SJSA1 (cell line): ENCODE data around the gene TMEM225. TPM values are rescaled to one million over a fixed set of nuclear protein-coding genes. Genes with fewer than 3 reads are reported as not detected.

Experiments
- DNase-seq, 2 experiments: peaks; one replicate each; pipeline ENCODE4 v3.0.0-alpha.2; 2015 to 2020; ENCODE audit warnings: low spot score in 2 of 2, low read depth in 1 of 2
- H3K27ac ChIP-seq: fragments of 250-450 bp; sonication (Bioruptor Pico); 2 replicates; pipeline ENCODE4 v1.5.1; 2020; ENCODE audit warnings: mild to moderate bottlenecking, moderate library complexity
- H3K27me3 ChIP-seq: fragments of 250-450 bp; sonication (Bioruptor Pico); replicated peaks from 2 replicates; pipeline ENCODE4 v1.5.1; 2020; ENCODE audit warnings: mild to moderate bottlenecking, moderate library complexity
- H3K36me3 ChIP-seq: fragments of 250-450 bp; sonication (Bioruptor Pico); 2 replicates; pipeline ENCODE4 v1.5.1; 2020; ENCODE audit warnings: mild to moderate bottlenecking
- H3K4me1 ChIP-seq: fragments of 250-450 bp; sonication (Bioruptor Pico); replicated peaks from 2 replicates; pipeline ENCODE4 v1.6.1; 2021; ENCODE audit warnings: mild to moderate bottlenecking
- H3K4me3 ChIP-seq: fragments of 250-450 bp; sonication (Bioruptor Pico); 2 replicates; pipeline ENCODE4 v1.5.1; 2020; ENCODE audit warnings: mild to moderate bottlenecking
- H3K9me3 ChIP-seq: fragments of 250-450 bp; sonication (Bioruptor Pico); replicated peaks from 2 replicates; pipeline ENCODE4 v1.5.1; 2020; ENCODE audit warnings: mild to moderate bottlenecking
- total RNA-seq: library from RNA; depleted of rRNA; stranded (reverse); fragments of >200 nt; shearing (Covaris generic); gene quantifications from 2 replicates; pipeline ENCODE4 v1.2.3, GENCODE V29; 2014; rRNA removed

Gene TMEM225
- total RNA-seq, 1 experiment from 2014 or later, result not detected

- Histone ChIP-seq H3K27ac (no peak overlapping the region), H3K4me1 (no peaks in the 10 kb centered on the region), H3K27me3 (no peaks in the 10 kb centered on the region), H3K36me3 (no peaks in the 10 kb centered on the region), H3K9me3 (no peaks in the 10 kb centered on the region), H3K4me3 (no peak overlapping the region)
- no peak for DNase-seq
These were observed 33.1 kb downstream of the TMEM225 start for GRCh38 chr11:123852321-123852720.

GRCh38 chr11:123851110-123851509, 34.4 kb downstream of the TMEM225 start:
- H3K4me1 ChIP-seq, result no peaks in the 10 kb centered on the region
- no peaks in the 10 kb centered on the region for H3K36me3 ChIP-seq
- H3K27ac ChIP-seq, result no peak overlapping the region
- DNase-seq, result no peak
- H3K4me3 ChIP-seq, result no peak overlapping the region
- no peaks in the 10 kb centered on the region for H3K9me3 ChIP-seq
- no peaks in the 10 kb centered on the region for H3K27me3 ChIP-seq

GRCh38 chr11:123841174-123841573, 44.3 kb downstream of the TMEM225 start:
- no peak overlapping the region for H3K4me3 ChIP-seq
- no peaks in the 10 kb centered on the region for H3K27me3 ChIP-seq
- DNase-seq, result no peak

GRCh38 chr11:123839131-123839530, 46.3 kb downstream of the TMEM225 start:
- no peak overlapping the region for H3K27ac ChIP-seq
- no peaks in the 10 kb centered on the region for H3K9me3 ChIP-seq
- no peak for DNase-seq
- no peaks in the 10 kb centered on the region for H3K27me3 ChIP-seq
- H3K4me3 ChIP-seq, result no peak overlapping the region
- H3K36me3 ChIP-seq, result no peaks in the 10 kb centered on the region
- no peaks in the 10 kb centered on the region for H3K4me1 ChIP-seq

More at GRCh38 chr11:123841174-123841573, 44.3 kb downstream of the TMEM225 start:
- Histone ChIP-seq H3K4me1 (no peaks in the 10 kb centered on the region), H3K9me3 (no peaks in the 10 kb centered on the region), H3K36me3 (no peaks in the 10 kb centered on the region), H3K27ac (no peak overlapping the region)

- Histone ChIP-seq H3K27ac (no peak overlapping the region), H3K9me3 (no peaks in the 10 kb centered on the region), H3K27me3 (no peaks in the 10 kb centered on the region), H3K4me3 (no peak overlapping the region), H3K4me1 (no peaks in the 10 kb centered on the region), H3K36me3 (no peaks in the 10 kb centered on the region)
- no peak for DNase-seq
These were observed 46.8 kb downstream of the TMEM225 start for GRCh38 chr11:123838659-123839058.

GRCh38 chr11:123838199-123838598, 47.3 kb downstream of the TMEM225 start:
- no peak overlapping the region for H3K4me3 ChIP-seq
- no peaks in the 10 kb centered on the region for H3K9me3 ChIP-seq
- no peaks in the 10 kb centered on the region for H3K36me3 ChIP-seq
- no peak overlapping the region for H3K27ac ChIP-seq
- no peaks in the 10 kb centered on the region for H3K27me3 ChIP-seq
- no peak for DNase-seq
- H3K4me1 ChIP-seq, result no peaks in the 10 kb centered on the region

- Histone ChIP-seq H3K27ac (no peak overlapping the region), H3K4me3 (no peak overlapping the region), H3K27me3 (no peaks in the 10 kb centered on the region), H3K36me3 (no peaks in the 10 kb centered on the region), H3K9me3 (no peaks in the 10 kb centered on the region), H3K4me1 (no peaks in the 10 kb centered on the region)
- no peak for DNase-seq
These were observed 52.4 kb downstream of the TMEM225 start for GRCh38 chr11:123833095-123833494.

Other genes starting within 250 kb of the TMEM225 start
- gene SCN3B, start 231.0 kb downstream of the TMEM225 start, total RNA-seq, result 0.18 TPM in 1 of 2 replicates, not detected in the other
- gene ZNF202, start 144.0 kb downstream of the TMEM225 start, total RNA-seq, result 1.6 and 6.6 TPM in 2 replicates
- not detected in 2 replicates for gene OR6X1, start 131.2 kb downstream of the TMEM225 start, total RNA-seq
- gene OR6M1, start 79.3 kb downstream of the TMEM225 start, total RNA-seq, result not detected in 2 replicates
- gene OR8D4, start 16.5 kb upstream of the TMEM225 start, total RNA-seq, result not detected in 2 replicates
- gene OR4D5, start 53.9 kb upstream of the TMEM225 start, total RNA-seq, result not detected in 2 replicates
- gene OR6T1, start 58.2 kb upstream of the TMEM225 start, total RNA-seq, result not detected in 2 replicates
- not detected in 2 replicates for gene OR10S1, start 92.1 kb upstream of the TMEM225 start, total RNA-seq
- not detected in 2 replicates for gene OR10G6, start 109.5 kb upstream of the TMEM225 start, total RNA-seq
- not detected in 2 replicates for gene OR10G4, start 127.3 kb upstream of the TMEM225 start, total RNA-seq
- not detected in 2 replicates for gene OR10G9, start 137.3 kb upstream of the TMEM225 start, total RNA-seq
- not detected in 2 replicates for gene OR10G8, start 141.1 kb upstream of the TMEM225 start, total RNA-seq
- not detected in 2 replicates for gene OR10G7, start 155.7 kb upstream of the TMEM225 start, total RNA-seq
- 18.1 and 24.8 TPM in 2 replicates for gene VWA5A, start 229.8 kb upstream of the TMEM225 start, total RNA-seq